Activated naive CD8-positive, alpha-beta T cell treated with anti-CD3 and anti-CD28 coated beads, Interleukin-2, amount 10 ng/mL, durations not matched to agents 7 days and 5 days (primary cell): ENCODE results near the gene SULT1A1. TPM values are rescaled to one million over a fixed set of nuclear protein-coding genes. Genes with fewer than 3 reads are reported as not detected.
"Not testable (repeated sequence)": the region's sequence is repeated elsewhere in the genome, so short reads cannot be mapped to it uniquely, and the experiment has no call there.

Experiments
- ATAC-seq: fragments of 150-1000 bp; cut with Tn5 transposase; one replicate; pipeline ENCODE4 v1.10.0; 2021; ENCODE audit warnings: low read depth, moderate library complexity
- POLR2A ChIA-PET: fragments of 350-600 bp; sonication (Branson Sonifier 250); formaldehyde crosslinking; loops from one replicate; lab custom pipeline; 2021; ENCODE audit warnings: antibody characterized with exemption; lab: Charles Lee
- DNase-seq: peaks from one replicate; pipeline ENCODE4 v3.0.0; 2021
- H3K27ac Mint-ChIP-seq: one replicate; pipeline ENCODE4 v1.8.0; 2022; ENCODE audit warnings: mild to moderate bottlenecking, mixed read lengths
- H3K27me3 Mint-ChIP-seq: one replicate; pipeline ENCODE4 v1.8.0; 2022; ENCODE audit warnings: mild to moderate bottlenecking, moderate library complexity, mixed read lengths
- H3K36me3 Mint-ChIP-seq: one replicate; pipeline ENCODE4 v1.8.0; 2021; ENCODE audit warnings: mild to moderate bottlenecking, mixed read lengths
- H3K4me1 Mint-ChIP-seq: one replicate; pipeline ENCODE4 v1.8.0; 2021; ENCODE audit warnings: mixed read lengths
- H3K4me3 Mint-ChIP-seq: one replicate; pipeline ENCODE4 v1.8.0; 2022; ENCODE audit warnings: mild to moderate bottlenecking, moderate library complexity, mixed read lengths
- H3K9me3 Mint-ChIP-seq: one replicate; pipeline ENCODE4 v1.8.0; 2021; ENCODE audit warnings: mixed read lengths
- total RNA-seq, 2 experiments: library from RNA; stranded (reverse); gene quantifications; one replicate each; pipeline ENCODE4 v1.2.3, GENCODE V29; 2021

Gene SULT1A1
- 10 to 100 TPM; 16.3 to 17.5 TPM for total RNA-seq

GRCh38 chr16:28609631-28610594, at the start of gene SULT1A1:
TSS of gene SULT1A1 (minus strand) at chr16:28610044. CDS start at chr16:28608855, 1,189 bp downstream.
- POLR2A ChIA-PET: interaction anchor here (0.7 to 1.4 kb wide), 4 partner anchors 13 to 1422 kb away, joined by 3 to 5 read pairs (median 4); partner anchors contain the start of gene SULT1A2
- Mint-ChIP-seq H3K27ac (peak within 1 kb of the TSS; percentile 64), H3K36me3 (peaks cover 2% of the 10 kb centered on the region), H3K27me3 (no peaks in the 10 kb centered on the region), H3K4me3 (no peak within 1 kb of the TSS), H3K4me1 (peaks cover 14% of the 10 kb centered on the region), H3K9me3 (no peaks in the 10 kb centered on the region)
- no peak for ATAC-seq
- DNase-seq: no peak

- H3K9me3 Mint-ChIP-seq, H3K36me3 Mint-ChIP-seq, DNase-seq, H3K27me3 Mint-ChIP-seq, POLR2A ChIA-PET, H3K4me1 Mint-ChIP-seq, ATAC-seq: not testable (repeated sequence)
- Mint-ChIP-seq H3K27ac (peak overlapping the region; percentile 76), H3K4me3 (peak overlapping the region; percentile 39)
Observed at GRCh38 chr16:28639959-28640358, 30.1 kb upstream of the SULT1A1 start.

DNA sequence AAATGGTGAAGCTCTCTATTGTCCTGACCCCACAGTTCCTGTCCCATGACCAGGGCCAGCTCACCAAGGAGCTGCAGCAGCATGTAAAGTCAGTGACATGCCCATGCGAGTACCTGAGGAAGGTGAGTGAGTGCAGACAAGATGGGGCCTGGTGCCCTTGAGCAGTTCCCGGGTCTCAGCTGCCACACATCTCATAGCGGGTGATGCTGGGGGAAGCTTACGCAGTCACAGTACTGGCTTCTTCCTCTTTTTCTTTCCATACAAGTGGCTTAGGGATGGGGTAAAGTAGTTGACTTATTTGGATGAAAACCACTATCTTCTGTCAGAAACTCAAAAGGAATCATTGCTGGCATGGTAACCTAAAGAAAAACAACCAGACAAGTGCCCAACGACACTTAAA, 28.5 kb upstream of the SULT1A1 start:
- H3K27ac Mint-ChIP-seq, H3K4me1 Mint-ChIP-seq, POLR2A ChIA-PET, H3K4me3 Mint-ChIP-seq, ATAC-seq, DNase-seq, H3K9me3 Mint-ChIP-seq, H3K27me3 Mint-ChIP-seq, H3K36me3 Mint-ChIP-seq: not testable (repeated sequence)

DNA sequence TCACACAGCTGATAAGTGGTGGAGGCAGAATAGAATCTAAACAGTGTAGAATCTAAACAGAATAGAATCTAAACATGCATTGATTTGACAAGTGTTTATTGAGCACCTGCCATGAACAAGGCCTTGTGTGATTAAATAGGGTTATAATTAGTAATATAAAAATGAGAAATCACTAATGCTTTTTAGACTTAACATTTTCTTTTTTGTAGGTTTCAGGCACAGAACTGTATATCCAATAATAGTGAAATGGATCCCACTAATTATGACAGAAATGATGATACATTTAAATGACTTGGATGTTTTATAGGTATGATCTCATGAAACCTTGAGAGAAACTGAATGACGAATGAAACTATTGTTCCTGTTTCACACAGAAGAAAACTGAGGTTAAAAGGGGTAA, 27.9 kb upstream of the SULT1A1 start, which contains the start of gene NPIPB8:
NPIPB8 (plus strand) TSS at position 301 of the 400 bp plus-strand sequence. CDS start 296 bp downstream, outside the sequence.
- H3K27ac Mint-ChIP-seq, H3K9me3 Mint-ChIP-seq, ATAC-seq, H3K4me3 Mint-ChIP-seq, POLR2A ChIA-PET, H3K4me1 Mint-ChIP-seq, DNase-seq, H3K36me3 Mint-ChIP-seq, H3K27me3 Mint-ChIP-seq: not testable (repeated sequence)

DNA sequence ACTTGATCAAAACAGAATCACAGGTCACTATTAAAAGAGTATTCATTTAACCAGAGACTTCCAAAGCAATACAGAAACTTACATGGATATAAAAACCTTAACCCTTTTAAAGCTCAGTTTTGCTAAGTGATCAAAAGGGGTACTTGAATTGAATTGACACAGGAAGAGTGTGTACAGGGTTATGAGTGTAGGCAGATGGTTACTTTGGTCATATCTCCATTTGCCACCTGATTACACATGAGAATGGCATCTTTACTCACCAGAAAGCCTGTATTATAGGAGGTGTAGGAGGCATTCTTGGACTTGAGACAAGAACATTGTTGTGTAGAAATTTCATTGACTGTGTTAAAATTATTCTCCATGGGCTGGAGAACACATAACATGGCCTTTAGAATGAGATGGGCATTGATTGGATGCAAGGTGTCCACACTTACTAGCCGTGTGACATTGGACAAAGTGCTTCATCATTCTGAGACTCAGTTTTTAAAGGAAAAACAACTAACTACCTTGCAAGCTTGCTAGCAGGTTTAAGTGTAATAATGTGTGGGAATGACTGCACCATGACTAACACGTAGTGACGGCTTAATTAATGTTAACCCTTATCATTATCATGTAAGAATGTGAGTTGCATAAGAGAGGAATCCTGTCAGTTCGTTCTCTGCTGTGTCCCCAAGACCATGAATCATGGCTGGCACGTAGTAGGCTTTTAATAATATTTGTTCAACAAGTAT, 26.4 kb upstream of the SULT1A1 start:
- DNase-seq, H3K4me1 Mint-ChIP-seq, H3K9me3 Mint-ChIP-seq, H3K36me3 Mint-ChIP-seq, H3K4me3 Mint-ChIP-seq, H3K27ac Mint-ChIP-seq, ATAC-seq, H3K27me3 Mint-ChIP-seq, POLR2A ChIA-PET: not testable (repeated sequence)

- H3K4me1 Mint-ChIP-seq, H3K4me3 Mint-ChIP-seq, H3K36me3 Mint-ChIP-seq, POLR2A ChIA-PET, H3K9me3 Mint-ChIP-seq, ATAC-seq, DNase-seq, H3K27ac Mint-ChIP-seq: not testable (repeated sequence)
- H3K27me3 Mint-ChIP-seq: peaks cover 19% of the 10 kb centered on the region
Observed at GRCh38 chr16:28630905-28631304, 21.1 kb upstream of the SULT1A1 start.

DNA sequence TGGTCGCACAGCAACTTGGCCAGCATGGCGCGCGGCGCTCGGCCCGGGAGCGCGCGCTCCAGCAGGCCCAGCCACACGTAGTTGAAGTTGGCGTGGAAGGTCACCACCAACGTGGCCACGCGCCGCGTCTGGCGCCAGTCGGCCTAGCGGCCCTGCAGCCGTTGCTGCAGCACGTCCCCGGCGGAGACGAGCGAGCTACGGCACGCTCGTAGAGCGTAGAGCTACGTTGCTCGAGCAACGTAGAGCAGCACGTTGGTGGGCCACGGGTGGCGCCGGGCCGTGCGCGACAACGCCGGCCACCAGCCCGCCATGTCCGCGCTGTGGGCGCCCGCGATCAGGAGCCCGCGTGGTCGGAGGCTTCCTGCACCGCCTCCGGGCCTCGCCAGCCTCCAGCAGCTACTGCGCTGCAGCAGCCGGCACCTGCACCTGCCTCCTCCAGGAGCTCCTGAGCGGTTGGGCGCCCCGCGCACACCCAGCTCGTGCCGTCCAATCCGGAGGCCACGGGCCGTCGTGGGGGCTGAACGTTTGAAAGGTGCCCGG, 13.4 kb upstream of the SULT1A1 start:
- peaks cover 16% of the 10 kb centered on the region for H3K4me1 Mint-ChIP-seq
- POLR2A ChIA-PET: interaction anchor here (0.9 to 1.6 kb wide), 3 partner anchors 25 to 129 kb away, joined by 3 to 9 read pairs (median 6); partner anchors contain the start of gene APOBR
- peak; percentile 80 for DNase-seq
- peak; percentile 97 for ATAC-seq
- peaks cover 16% of the 10 kb centered on the region for H3K27me3 Mint-ChIP-seq
- no peaks in the 10 kb centered on the region for H3K9me3 Mint-ChIP-seq
- peaks cover 4% of the 10 kb centered on the region for H3K36me3 Mint-ChIP-seq
- peak overlapping the region; percentile 90 for H3K4me3 Mint-ChIP-seq
- H3K27ac Mint-ChIP-seq: peak overlapping the region; percentile 76

- H3K36me3 Mint-ChIP-seq, DNase-seq, H3K9me3 Mint-ChIP-seq: not testable (repeated sequence)
- POLR2A ChIA-PET: interaction anchor here (1.5 to 1.6 kb wide), 2 partner anchors 25 to 128 kb away, joined by 3 to 9 read pairs; partner anchors contain the start of gene APOBR
- ATAC-seq: peak; percentile 16
- H3K4me3 Mint-ChIP-seq: peak overlapping the region; percentile 90
- peak overlapping the region; percentile 76 for H3K27ac Mint-ChIP-seq
- peaks cover 16% of the 10 kb centered on the region for H3K4me1 Mint-ChIP-seq
- peaks cover 16% of the 10 kb centered on the region for H3K27me3 Mint-ChIP-seq
Observed at GRCh38 chr16:28622532-28623171, 12.8 kb upstream of the SULT1A1 start.

DNA sequence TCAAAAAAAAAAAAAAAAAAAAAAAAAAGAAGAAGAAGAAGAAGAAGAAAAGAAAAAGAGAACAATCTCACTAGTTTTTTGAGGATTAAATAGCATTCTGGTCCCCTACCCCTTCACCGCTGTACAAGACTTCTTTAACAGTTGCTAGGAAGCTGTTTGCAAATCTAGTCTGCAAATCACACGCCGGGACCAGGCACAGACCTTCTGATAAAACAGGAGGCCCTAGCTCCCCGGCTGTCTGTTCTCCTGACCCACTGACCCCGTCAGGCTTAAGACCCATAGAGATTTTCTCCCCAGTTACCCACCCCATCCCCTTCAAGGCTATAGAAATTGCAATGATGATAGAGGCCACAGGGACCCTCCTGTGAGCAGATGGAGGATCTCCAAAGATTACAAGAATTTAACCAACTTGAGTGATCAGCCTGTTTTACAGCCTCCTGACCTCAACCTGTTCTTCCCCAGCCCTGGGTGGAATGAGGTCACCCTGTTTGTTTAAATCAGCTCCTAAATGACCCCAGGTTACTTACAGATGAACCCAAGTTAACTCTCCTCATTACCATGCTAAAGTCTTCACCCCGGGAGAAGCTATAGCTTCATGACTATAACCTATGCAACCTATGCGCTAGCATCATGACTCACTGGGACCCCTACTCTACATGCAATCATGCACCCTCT, 11.8 kb upstream of the SULT1A1 start:
- peak overlapping the region; percentile 90 for H3K4me3 Mint-ChIP-seq
- no peaks in the 10 kb centered on the region for H3K9me3 Mint-ChIP-seq
- H3K4me1 Mint-ChIP-seq: peaks cover 16% of the 10 kb centered on the region
- POLR2A ChIA-PET: no interaction called here
- DNase-seq: no peak
- H3K27ac Mint-ChIP-seq: peak overlapping the region; percentile 11
- ATAC-seq: no peak
- H3K27me3 Mint-ChIP-seq: peaks cover 12% of the 10 kb centered on the region
- H3K36me3 Mint-ChIP-seq: peaks cover 4% of the 10 kb centered on the region

GRCh38 chr16:28620316-28620715, 10.5 kb upstream of the SULT1A1 start:
- DNase-seq, H3K9me3 Mint-ChIP-seq, POLR2A ChIA-PET, H3K36me3 Mint-ChIP-seq, ATAC-seq, H3K27ac Mint-ChIP-seq, H3K27me3 Mint-ChIP-seq, H3K4me3 Mint-ChIP-seq: not testable (repeated sequence)
- peaks cover 16% of the 10 kb centered on the region for H3K4me1 Mint-ChIP-seq

DNA sequence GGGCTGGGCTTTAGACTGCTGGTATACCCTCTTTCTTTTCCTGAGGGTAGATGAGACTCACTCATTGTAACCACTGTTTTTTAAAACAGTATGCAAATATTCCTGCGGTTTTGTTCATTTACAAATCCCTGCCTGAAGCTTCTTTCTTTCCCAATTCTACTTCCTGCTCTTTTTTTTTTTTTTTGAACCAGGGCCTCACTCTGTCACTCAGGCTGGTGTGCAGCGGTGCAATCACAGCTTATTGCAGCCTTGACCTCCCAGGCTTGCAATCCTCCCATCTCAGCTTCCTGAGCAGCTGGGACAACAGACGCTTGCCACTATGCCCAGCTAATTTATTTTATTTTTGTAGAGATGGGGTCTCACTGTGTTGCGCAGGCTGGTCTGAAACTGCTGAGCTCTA, 8.0 kb upstream of the SULT1A1 start:
- Mint-ChIP-seq H3K36me3 (peaks cover 4% of the 10 kb centered on the region), H3K4me1 (peaks cover 9% of the 10 kb centered on the region), H3K27me3 (no peaks in the 10 kb centered on the region), H3K4me3 (no peak overlapping the region), H3K27ac (no peak overlapping the region), H3K9me3 (no peaks in the 10 kb centered on the region)
- POLR2A ChIA-PET: no interaction called here
- DNase-seq (no peak), ATAC-seq (no peak)

DNA sequence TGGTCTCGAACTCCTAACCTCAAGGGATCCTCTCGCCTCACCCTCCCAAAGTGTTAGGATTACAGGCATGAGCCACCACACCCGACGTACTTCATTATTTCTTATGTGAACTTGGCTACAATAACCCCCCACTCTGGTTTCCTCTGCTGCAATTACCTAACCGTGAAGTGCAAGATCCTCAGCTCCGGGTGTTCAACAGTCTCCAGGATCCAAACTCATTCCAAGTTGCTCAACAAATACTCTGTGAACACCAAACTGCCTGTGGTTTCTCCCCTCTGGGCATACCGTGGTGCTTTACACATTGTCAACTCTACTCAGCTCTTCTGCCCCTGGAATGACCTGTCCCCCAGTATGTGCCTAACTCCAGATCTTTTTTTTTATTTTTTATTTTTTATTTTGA, 6.8 kb upstream of the SULT1A1 start:
- H3K4me1 Mint-ChIP-seq: peaks cover 2% of the 10 kb centered on the region
- POLR2A ChIA-PET: interaction anchor here (0.8 kb wide), 1 partner anchor 14 kb away, joined by 3 read pairs; no protein-coding TSS in a partner anchor
- ATAC-seq (no peak), DNase-seq (no peak)
- no peaks in the 10 kb centered on the region for H3K9me3 Mint-ChIP-seq
- H3K27me3 Mint-ChIP-seq: no peaks in the 10 kb centered on the region
- H3K27ac Mint-ChIP-seq: no peak overlapping the region
- H3K36me3 Mint-ChIP-seq: peaks cover 4% of the 10 kb centered on the region
- no peak overlapping the region for H3K4me3 Mint-ChIP-seq
